MG63 (cell line): Measurements from ENCODE around the gene BCL11B. TPM values are rescaled to one million over a fixed set of nuclear protein-coding genes. Genes with fewer than 3 reads are reported as not detected.

ENCODE experiments used
- DNase-seq: peaks from one replicate; pipeline ENCODE4 v3.0.0-alpha.2; 2020
- H3K27me3 ChIP-seq: fragments of 250-450 bp; sonication (Bioruptor Pico); 2 replicates; pipeline ENCODE4 v1.5.1; 2020; ENCODE audit warnings: mild to moderate bottlenecking, moderate library complexity
- H3K36me3 ChIP-seq: fragments of 250-450 bp; sonication (Bioruptor Pico); 2 replicates; pipeline ENCODE4 v1.5.1; 2020; ENCODE audit warnings: mild to moderate bottlenecking, moderate library complexity
- H3K4me3 ChIP-seq: fragments of 250-450 bp; sonication (Bioruptor Pico); 2 replicates; pipeline ENCODE4 v1.5.1; 2020; ENCODE audit warnings: mild to moderate bottlenecking, moderate library complexity
- H3K9me3 ChIP-seq: fragments of 250-450 bp; sonication (Bioruptor Pico); 2 replicates; pipeline ENCODE4 v1.5.1; 2020; ENCODE audit warnings: mild to moderate bottlenecking, moderate library complexity
- total RNA-seq: library from RNA; depleted of rRNA; stranded (reverse); fragments of >200 nt; shearing (Covaris generic); gene quantifications from 2 replicates; pipeline ENCODE4 v1.2.3, GENCODE V29; 2014; ENCODE audit warnings: low replicate concordance; rRNA removed

The BCL11B gene
- total RNA-seq, 1 experiment from 2014 or later, result not detected

- DNase-seq, result no peak
- no peaks in the 10 kb centered on the region for H3K36me3 ChIP-seq
- H3K4me3 ChIP-seq, result no peak overlapping the region
- no peaks in the 10 kb centered on the region for H3K27me3 ChIP-seq
- H3K9me3 ChIP-seq, result no peaks in the 10 kb centered on the region
Observed at GRCh38 chr14:99125616-99126431, 146.2 kb downstream of the BCL11B start.

- Histone ChIP-seq H3K9me3 (no peaks in the 10 kb centered on the region), H3K27me3 (no peaks in the 10 kb centered on the region), H3K36me3 (no peaks in the 10 kb centered on the region), H3K4me3 (no peak overlapping the region)
- DNase-seq, result no peak
Observed at GRCh38 chr14:99125113-99125512, 146.9 kb downstream of the BCL11B start.

GRCh38 chr14:99124482-99125105, 147.4 kb downstream of the BCL11B start:
- no peaks in the 10 kb centered on the region for H3K36me3 ChIP-seq
- no peak for DNase-seq

DNA sequence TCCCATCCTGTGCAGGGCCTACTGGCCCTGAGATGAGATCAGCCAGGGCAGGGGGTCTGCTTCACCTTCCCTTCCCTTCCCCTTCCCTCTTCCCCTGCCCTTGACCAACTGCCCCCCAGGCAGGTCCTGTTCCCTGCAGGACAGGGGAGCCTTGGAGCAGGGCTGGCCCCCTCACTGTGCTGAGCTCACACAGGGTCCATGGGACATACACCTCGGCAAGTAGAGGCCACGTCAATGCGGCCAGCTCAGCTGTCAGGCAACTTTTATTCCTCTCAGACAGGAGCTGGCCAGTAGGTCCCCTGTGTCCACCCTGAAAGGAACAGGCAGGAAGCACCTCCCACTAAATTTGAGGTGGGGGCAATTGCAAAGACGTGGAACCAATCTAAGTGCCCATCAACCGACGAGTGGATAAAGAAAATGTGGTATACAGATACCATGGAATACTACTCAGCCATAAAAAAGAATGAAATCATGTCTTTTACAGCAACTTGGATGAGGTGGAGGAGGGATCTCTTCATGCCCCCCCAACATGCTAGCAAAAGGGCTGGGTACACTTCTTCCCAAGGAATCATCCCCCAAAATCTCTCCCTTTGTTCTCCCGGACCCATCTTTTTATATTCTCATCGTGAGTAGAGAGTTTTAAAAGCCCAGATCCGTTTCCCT, 148.7 kb downstream of the BCL11B start:
- Histone ChIP-seq H3K4me3 (no peak overlapping the region), H3K36me3 (no peaks in the 10 kb centered on the region), H3K27me3 (no peaks in the 10 kb centered on the region), H3K9me3 (no peaks in the 10 kb centered on the region)
- no peak for DNase-seq

More at GRCh38 chr14:99124482-99125105, 147.4 kb downstream of the BCL11B start:
- Histone ChIP-seq H3K9me3 (no peaks in the 10 kb centered on the region), H3K4me3 (no peak overlapping the region), H3K27me3 (no peaks in the 10 kb centered on the region)

- no peak for DNase-seq
- Histone ChIP-seq H3K36me3 (no peaks in the 10 kb centered on the region), H3K4me3 (no peak overlapping the region), H3K9me3 (no peaks in the 10 kb centered on the region), H3K27me3 (no peaks in the 10 kb centered on the region)
Observed at GRCh38 chr14:99122521-99123125, 149.4 kb downstream of the BCL11B start.

GRCh38 chr14:99121319-99121875, 150.6 kb downstream of the BCL11B start:
- Histone ChIP-seq H3K27me3 (no peaks in the 10 kb centered on the region), H3K9me3 (no peaks in the 10 kb centered on the region), H3K36me3 (no peaks in the 10 kb centered on the region), H3K4me3 (no peak overlapping the region)
- DNase-seq, result no peak

DNA sequence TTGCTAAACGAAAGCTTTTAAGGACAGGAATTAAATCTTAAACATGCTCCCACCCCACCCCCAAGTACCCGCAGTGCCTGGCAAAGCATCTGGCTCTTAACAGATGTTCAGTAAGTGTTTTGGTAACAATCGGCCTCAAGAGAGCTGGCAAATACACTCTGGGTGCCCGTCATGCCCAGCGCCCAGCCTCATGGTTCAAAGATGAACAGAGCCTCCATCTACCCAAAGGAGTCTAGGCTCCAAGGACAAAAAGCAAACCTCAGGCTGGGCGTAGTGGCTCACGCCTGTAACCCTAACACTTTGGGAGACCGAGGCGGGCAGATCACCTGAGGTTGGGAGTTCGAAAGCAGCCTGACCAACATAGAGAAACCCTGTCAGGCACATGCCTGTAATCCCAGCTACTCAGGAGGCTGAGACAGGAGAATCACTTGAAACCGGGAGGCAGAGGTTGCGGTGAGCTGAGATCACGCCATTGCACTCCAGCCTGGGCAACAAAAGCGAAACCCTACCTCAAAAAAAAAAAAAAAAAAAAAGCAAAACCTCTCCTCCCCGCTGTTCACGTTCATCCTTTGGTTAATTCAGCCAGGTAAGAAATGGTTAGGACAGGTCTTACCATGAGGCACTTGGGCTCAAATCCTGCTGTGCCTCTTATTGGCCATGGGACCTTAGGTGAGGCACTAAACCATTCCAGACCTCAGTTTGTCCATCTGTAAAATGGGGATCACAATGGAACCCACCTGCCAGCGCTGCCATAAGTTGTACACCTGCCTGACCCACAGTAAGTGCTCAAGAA, 151.3 kb downstream of the BCL11B start:
- H3K36me3 ChIP-seq, result no peaks in the 10 kb centered on the region
- no peaks in the 10 kb centered on the region for H3K27me3 ChIP-seq
- no peak overlapping the region for H3K4me3 ChIP-seq
- no peaks in the 10 kb centered on the region for H3K9me3 ChIP-seq
- no peak for DNase-seq

DNA sequence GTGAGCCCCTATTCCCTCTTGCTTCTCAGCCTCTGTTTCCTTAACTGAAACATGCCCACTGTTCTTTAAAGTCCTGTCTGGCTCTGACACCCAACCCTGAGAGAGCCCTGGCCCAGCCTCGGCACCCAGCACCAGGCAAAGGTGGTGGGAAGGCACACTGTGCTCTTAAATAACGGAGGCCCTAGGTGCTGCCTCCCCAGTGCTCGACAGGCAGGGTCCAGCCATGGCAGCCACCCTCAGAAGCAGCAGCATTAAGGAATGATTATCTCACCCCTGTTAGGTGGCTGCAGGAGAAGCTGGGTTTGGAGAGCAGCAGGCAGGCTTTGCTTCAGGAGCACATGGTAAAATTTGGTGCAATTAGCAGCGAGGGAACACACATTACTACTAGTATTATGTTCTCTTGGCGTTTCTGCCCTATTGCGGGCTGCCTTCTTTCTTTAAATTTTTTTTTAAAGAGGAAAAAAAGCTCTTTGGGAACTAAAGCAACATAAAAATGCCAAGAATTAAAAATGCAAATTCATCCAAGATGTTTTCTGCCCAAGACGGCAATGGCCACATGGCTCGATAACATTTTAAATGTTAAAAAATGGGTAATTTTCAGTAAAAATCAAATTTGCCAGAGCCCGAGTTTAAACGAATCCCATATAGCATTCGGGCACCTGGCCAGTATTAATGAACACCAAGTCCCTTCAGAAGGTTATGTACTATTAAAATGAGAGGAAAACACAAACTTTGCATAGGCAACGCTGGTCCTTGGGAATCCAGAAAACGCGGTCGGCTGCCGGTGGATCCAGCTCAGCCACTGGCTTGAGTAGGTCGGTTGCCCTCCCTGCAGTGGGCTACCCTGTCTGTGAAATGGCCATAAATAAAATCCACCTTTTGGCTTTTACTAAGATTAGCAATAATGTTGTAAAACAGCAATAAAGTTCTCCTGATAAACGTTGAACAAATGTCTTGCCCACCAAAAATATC, 152.2 kb downstream of the BCL11B start:
- no peaks in the 10 kb centered on the region for H3K27me3 ChIP-seq
- H3K9me3 ChIP-seq, result no peaks in the 10 kb centered on the region
- DNase-seq, result no peak
- no peak overlapping the region for H3K4me3 ChIP-seq
- H3K36me3 ChIP-seq, result no peaks in the 10 kb centered on the region

Other genes with a start within 250 kb of the BCL11B start
- 37.8 and 48.0 TPM in 2 replicates for gene SETD3, start 208.7 kb upstream of the BCL11B start, total RNA-seq
- 2.9 and 7.9 TPM in 2 replicates for gene CCNK, start 209.2 kb upstream of the BCL11B start, total RNA-seq